GM19023 (cell line): ENCODE measurements around the gene BCAS3.
"Not testable (repeated sequence)": the region's sequence is repeated elsewhere in the genome, so short reads cannot be mapped to it uniquely, and the experiment has no call there.

Experiments
- ATAC-seq: cut with Tn5 transposase; IDR thresholded peaks from one replicate; pipeline ENCODE4 v1.9.1; 2021; ENCODE audit warnings: mild to moderate bottlenecking, moderate library complexity; ENCODE audit not compliant: unreplicated experiment

The BCAS3 gene

GRCh38 chr17:60989379-60989778 lies 311.7 kb downstream of the BCAS3 start:
- ATAC-seq: no peak

- ATAC-seq: no peak
Measured at GRCh38 chr17:60989846-60990245, 312.2 kb downstream of the BCAS3 start.

DNA sequence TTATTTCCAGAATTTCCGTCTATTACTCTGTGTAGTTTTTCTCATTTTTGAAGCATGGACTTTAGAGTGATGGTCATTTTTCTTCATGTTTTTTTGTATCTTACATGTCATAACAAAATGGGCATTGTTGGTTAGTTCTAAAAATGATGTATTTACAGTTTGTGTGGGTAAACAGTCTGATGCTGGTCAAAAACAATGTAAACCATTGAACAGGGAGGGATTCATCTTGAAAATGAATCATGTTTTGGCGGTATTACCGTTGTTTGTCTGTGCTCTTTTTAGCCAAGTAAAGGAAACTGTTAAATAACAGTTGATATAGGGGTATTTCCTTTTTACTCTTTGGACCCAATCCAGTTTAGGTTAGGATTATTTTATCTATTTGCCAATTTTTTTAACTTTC lies 315.8 kb downstream of the BCAS3 start:
- no peak for ATAC-seq

GRCh38 chr17:60995680-60996079 lies 318.0 kb downstream of the BCAS3 start:
- ATAC-seq: no peak

DNA sequence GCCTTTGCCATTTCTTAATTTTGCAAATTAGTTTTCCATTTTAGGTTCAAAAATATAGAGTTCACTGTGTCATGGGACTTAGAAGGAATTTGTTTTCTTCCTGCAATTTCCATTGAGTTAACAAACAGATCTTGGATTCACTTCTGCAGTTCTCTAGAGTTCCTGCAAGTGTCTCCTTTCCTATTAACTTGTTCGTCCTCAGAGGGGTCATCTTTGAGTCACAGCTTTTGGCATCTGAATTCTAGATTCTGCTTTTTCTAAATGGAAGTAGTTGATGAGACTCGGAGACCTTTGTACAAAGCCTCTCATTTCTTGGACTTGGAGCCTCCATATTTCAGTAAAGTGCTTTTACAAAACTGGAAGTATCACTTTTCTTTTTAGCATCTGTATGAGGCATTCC lies 323.3 kb downstream of the BCAS3 start:
- no peak for ATAC-seq

DNA sequence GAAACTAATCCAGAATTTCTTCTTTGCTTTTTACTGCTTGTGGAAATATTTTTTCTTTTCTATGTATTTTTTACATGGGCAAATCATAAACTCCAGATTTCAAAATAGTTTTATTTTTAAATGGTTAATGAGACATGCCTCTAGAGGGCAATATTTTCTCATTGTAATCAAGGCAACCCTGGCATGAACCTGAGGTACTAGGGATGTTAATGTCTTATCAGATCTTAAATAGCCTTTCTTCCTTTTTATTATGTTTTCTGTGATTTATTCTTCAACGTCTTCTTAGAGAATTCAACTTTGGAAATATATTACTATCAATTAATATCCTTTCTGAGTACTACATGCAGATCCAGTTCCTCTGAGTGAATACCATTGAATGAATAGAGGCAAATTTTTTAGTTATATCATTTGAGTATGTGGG lies 324.7 kb downstream of the BCAS3 start:
- ATAC-seq: no peak

DNA sequence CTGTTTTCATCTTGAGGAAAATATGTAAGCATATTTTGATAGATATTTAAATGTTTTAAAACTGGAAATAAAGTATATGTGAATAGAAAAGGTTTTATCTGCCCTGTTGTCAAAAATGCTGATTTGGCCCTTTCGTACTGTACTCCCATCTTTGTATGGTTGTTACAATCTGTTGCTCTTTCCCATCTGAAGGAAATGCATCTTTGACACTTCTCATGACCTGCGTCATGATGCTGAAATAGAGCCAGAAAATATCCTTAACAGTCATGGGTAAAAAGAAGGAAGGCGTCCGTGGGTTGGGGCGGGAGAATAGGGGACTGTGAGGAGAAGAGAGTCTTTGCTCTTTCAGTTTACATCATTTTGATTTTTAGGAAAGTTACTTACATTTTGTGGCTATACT lies 327.7 kb downstream of the BCAS3 start:
- no peak for ATAC-seq

DNA sequence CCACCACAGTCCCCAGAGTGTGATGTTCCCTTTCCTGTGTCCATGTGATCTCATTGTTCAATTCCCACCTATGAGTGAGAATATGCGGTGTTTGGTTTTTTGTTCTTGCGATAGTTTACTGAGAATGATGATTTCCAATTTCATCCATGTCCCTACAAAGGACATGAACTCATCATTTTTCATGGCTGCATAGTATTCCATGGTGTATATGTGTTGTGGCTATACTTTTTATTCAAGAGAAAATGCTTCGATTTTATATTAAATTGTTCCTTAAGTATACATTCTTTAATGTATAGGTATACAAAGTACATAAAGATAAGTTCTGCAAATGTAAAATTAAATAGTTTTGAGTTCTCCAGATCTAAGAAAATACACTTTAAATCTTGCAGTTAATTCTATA lies 328.3 kb downstream of the BCAS3 start:
- not testable (repeated sequence) for ATAC-seq

DNA sequence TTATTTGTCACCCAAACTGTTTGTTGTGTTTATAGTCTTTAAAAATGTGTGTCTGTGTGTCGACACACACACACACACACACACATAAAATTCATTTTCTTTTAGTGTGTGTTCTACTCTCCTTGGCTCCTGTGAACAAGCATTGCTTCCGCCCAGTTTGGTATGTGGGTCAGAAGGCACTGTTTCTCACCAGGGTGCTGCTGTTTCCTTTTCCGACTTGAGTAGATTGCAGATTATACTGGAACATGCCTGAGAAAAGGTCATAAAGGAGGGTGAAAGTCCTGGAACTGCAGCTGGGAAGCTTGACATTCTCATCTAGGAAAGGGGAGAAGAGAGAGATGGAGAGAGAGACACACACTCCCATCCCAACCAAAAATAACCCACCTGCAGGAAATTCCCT lies 330.3 kb downstream of the BCAS3 start:
- no peak for ATAC-seq

DNA sequence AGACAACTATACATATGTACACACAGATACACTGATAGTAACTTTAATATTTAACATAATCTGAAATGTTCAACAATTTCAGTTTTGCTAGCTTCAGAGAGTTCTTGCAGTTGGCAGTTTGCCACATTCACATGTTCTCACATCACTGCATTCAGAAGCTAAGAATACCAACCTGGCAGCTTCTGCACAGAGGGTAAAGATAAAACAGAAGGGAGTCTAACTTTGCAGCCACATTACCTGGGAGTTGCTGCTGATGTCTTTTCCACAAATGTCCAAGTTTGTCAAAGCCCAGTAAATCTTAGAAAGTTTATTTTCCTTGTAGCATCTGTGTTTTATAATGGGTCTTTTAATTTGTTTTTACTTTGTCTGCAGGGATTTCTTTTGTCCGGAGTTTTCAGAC lies 332.0 kb downstream of the BCAS3 start:
- ATAC-seq: no peak

- no peak for ATAC-seq
Measured at GRCh38 chr17:61010661-61011170, 333.1 kb downstream of the BCAS3 start.

- ATAC-seq: no peak
Measured at GRCh38 chr17:61011251-61011650, 333.6 kb downstream of the BCAS3 start.

DNA sequence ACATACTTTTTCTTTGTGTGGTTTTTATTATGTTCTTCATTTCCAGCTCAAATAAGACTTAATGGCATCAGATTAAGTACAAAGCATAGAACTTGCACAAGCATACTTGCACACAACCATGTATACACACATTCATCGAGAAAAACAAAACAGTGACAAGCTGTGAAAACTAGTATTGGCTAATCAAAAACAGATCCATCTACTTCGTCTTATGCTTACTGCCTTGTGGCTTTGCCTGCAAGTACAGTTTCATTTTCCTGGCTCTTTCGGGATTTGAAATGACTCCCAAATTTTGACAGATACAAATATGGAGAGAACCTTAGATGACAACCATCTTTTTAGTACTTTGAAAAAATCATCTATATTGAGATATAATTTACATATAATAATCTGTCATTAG lies 338.3 kb downstream of the BCAS3 start:
- ATAC-seq: no peak

DNA sequence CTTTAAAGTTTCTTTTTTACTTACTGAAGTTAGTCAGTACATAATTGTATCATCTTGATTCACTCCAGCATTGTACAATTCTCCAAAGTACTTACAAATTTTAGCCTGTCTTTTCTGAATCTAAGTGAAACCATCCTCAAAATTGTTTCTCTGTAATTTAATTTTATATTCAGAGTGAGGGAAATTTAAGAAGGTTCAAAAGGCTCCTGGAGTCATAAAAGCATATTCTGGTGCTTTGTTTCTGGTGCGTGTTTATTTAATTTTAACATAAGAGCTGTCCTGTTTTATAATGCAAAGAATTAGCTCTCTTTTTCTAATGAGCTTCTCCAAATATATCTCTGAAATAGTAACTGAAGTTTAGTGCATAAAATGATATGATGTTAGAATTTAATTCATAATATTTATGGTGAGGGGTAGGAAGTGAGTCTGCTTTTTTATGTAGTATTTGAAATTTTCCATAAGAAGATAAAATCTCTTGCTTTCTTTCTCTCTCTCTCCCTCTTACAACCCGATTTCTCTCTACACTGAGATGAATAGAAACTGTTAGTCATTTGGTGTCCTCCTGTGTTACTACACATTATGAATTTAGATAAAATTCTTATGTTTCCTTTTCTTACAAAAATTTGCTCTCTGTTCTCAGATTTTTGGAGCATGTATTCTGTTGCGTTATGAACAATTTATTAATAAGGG lies 339.8 kb downstream of the BCAS3 start:
- no peak for ATAC-seq

- no peak for ATAC-seq
Measured at GRCh38 chr17:61018938-61019337, 341.3 kb downstream of the BCAS3 start.

DNA sequence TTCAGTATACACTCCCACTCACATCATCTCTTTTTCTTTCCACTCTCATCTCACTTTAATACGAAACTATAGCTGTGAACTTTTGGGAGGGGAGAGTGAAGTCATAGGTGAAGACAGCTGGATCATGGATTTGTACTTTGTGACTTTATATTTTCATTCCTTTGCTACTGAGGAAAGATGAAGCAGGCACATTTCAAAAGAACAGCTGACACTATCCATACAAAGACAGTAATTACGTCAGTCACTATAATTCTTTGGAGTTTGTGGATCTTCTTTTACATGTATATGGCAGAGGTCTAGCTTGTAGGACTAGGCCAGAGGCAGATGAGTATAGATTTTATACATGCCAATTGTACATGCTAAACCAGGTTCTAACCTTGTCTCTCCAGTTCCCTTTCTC lies 346.3 kb downstream of the BCAS3 start:
- ATAC-seq: no peak

- ATAC-seq: no peak
Measured at GRCh38 chr17:61026818-61027217, 349.2 kb downstream of the BCAS3 start.

GRCh38 chr17:61029181-61029580 lies 351.5 kb downstream of the BCAS3 start:
- ATAC-seq: no peak

DNA sequence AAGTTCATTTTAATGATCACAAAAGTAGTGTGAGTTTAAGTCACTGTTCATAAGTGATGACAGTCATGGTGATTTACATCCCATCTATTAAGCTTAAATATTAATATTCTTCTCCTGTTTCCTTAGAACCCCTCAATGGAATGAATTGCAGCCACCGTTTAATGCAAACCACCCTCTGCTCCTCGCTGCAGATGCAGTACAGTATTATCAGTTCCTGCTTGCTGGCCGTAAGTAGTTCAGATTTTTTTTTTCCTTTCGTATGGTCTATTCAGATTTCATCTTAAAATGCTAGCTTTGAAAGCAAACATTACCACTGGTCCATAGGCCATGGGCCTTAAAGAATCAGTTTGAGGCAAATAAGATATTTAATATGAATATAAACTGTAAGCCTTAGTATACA lies 363.0 kb downstream of the BCAS3 start:
- no peak for ATAC-seq

- ATAC-seq: not testable (repeated sequence)
Measured at GRCh38 chr17:61042348-61042747, 364.7 kb downstream of the BCAS3 start.

GRCh38 chr17:61047515-61047914 lies 369.9 kb downstream of the BCAS3 start:
- ATAC-seq: no peak

GRCh38 chr17:61048376-61049106 lies 370.9 kb downstream of the BCAS3 start:
- ATAC-seq: no peak
